Fibroblast of mammary gland (primary cell): ENCODE data around the gene DRAP1.
"Not testable (repeated sequence)": the region's sequence is repeated elsewhere in the genome, so short reads cannot be mapped to it uniquely, and the experiment has no call there.

Experiments
- DNase-seq: peaks from one replicate; pipeline ENCODE4 v3.0.0-alpha.2; 2010; ENCODE audit warnings: low read depth
- H3K4me3 ChIP-seq: 2 replicates; pipeline ENCODE4 v1.5.1; 2011; ENCODE audit warnings: low read depth, mild to moderate bottlenecking, low read length, moderate library complexity; ENCODE audit not compliant: control insufficient read depth
- CTCF ChIP-seq: conservative IDR thresholded peaks from 2 replicates; pipeline ENCODE4 v1.5.1; 2011; ENCODE audit warnings: low read depth, low read length, inconsistent platforms; ENCODE audit not compliant: control insufficient read depth, insufficient read depth

Gene DRAP1

GRCh38 chr11:65945941-65946558 lies 26.8 kb downstream of the DRAP1 start:
- H3K4me3 ChIP-seq = no peak overlapping the region
- TF ChIP-seq CTCF = no peak
- no peak for DNase-seq

GRCh38 chr11:65946655-65947054 lies 27.4 kb downstream of the DRAP1 start:
- no peak overlapping the region for H3K4me3 ChIP-seq
- DNase-seq = no peak
- no peak for TF ChIP-seq CTCF

- no peak for TF ChIP-seq CTCF
- no peak for DNase-seq
- H3K4me3 ChIP-seq = no peak overlapping the region
Measured at GRCh38 chr11:65947133-65947532, 27.9 kb downstream of the DRAP1 start.

GRCh38 chr11:65947603-65948125 lies 28.4 kb downstream of the DRAP1 start:
- TF ChIP-seq CTCF = no peak

GRCh38 chr11:65950711-65951110 lies 31.5 kb downstream of the DRAP1 start:
- not testable (repeated sequence) for DNase-seq

More at GRCh38 chr11:65947603-65948125, 28.4 kb downstream of the DRAP1 start:
- no peak overlapping the region for H3K4me3 ChIP-seq
- no peak for DNase-seq

GRCh38 chr11:65951641-65952040 lies 32.4 kb downstream of the DRAP1 start:
- not testable (repeated sequence) for DNase-seq, H3K4me3 ChIP-seq

More at GRCh38 chr11:65950711-65951110, 31.5 kb downstream of the DRAP1 start:
- H3K4me3 ChIP-seq = not testable (repeated sequence)

GRCh38 chr11:65952052-65952521 lies 32.9 kb downstream of the DRAP1 start:
- no peak overlapping the region for H3K4me3 ChIP-seq
- DNase-seq = no peak
- no peak for TF ChIP-seq CTCF

GRCh38 chr11:65953471-65953870 lies 34.2 kb downstream of the DRAP1 start:
- TF ChIP-seq CTCF = no peak
- no peak for DNase-seq

More at GRCh38 chr11:65953471-65953870, 34.2 kb downstream of the DRAP1 start:
- no peak overlapping the region for H3K4me3 ChIP-seq
